SKM-1 treated with dmso at 0.1 percent for 144 hours (cell line): ENCODE data around the gene PGF.
"Not testable (repeated sequence)": the region's sequence is repeated elsewhere in the genome, so short reads cannot be mapped to it uniquely, and the experiment has no call there.

ENCODE experiments used
- DNase-seq: peaks from one replicate; lab custom pipeline; 2025; ENCODE audit not compliant: unreplicated experiment; lab: John Stamatoyannopoulos, UW

The PGF gene

GRCh38 chr14:74955229-74956026, at the start of gene PGF:
Gene PGF, minus strand, starts transcription at chr14:74955597. Its CDS starts 355 bp downstream, at chr14:74955242.
- no peak for DNase-seq

- DNase-seq, result no peak
These were observed 48.0 kb upstream of the PGF start for GRCh38 chr14:75003250-75004027.

GRCh38 chr14:75002392-75003249, 47.2 kb upstream of the PGF start, which contains the start of gene EIF2B2:
Gene EIF2B2, plus strand, starts transcription at chr14:75002921. Its CDS starts 70 bp downstream, at chr14:75002991.
- peak; percentile 76 for DNase-seq

- DNase-seq, result no peak
These were observed 46.5 kb upstream of the PGF start for GRCh38 chr14:75001899-75002298.

GRCh38 chr14:75001261-75001660, 45.9 kb upstream of the PGF start:
- DNase-seq, result no peak

- DNase-seq, result not testable (repeated sequence)
These were observed 40.4 kb upstream of the PGF start for GRCh38 chr14:74995781-74996180.

- DNase-seq, result not testable (repeated sequence)
These were observed 38.8 kb upstream of the PGF start for GRCh38 chr14:74994182-74994581.

- no peak for DNase-seq
These were observed 33.6 kb upstream of the PGF start for GRCh38 chr14:74988993-74989392.

- DNase-seq, result no peak
These were observed 32.7 kb upstream of the PGF start for GRCh38 chr14:74988131-74988530.

- DNase-seq, result no peak
These were observed 30.4 kb upstream of the PGF start for GRCh38 chr14:74985806-74986205.

GRCh38 chr14:74985028-74985310, 29.6 kb upstream of the PGF start:
- DNase-seq, result no peak

GRCh38 chr14:74984236-74985027, 29.0 kb upstream of the PGF start:
- no peak for DNase-seq

- no peak for DNase-seq
These were observed 27.9 kb upstream of the PGF start for GRCh38 chr14:74983343-74983742.

GRCh38 chr14:74982661-74983060, 27.3 kb upstream of the PGF start:
- no peak for DNase-seq

GRCh38 chr14:74981833-74982232, 26.4 kb upstream of the PGF start:
- no peak for DNase-seq

- DNase-seq, result no peak
These were observed 26.0 kb upstream of the PGF start for GRCh38 chr14:74981462-74981782.

GRCh38 chr14:74980731-74981461, 25.5 kb upstream of the PGF start:
- DNase-seq, result no peak

- no peak for DNase-seq
These were observed 25.0 kb upstream of the PGF start for GRCh38 chr14:74980398-74980730.

GRCh38 chr14:74979442-74980397, 24.3 kb upstream of the PGF start:
- DNase-seq, result no peak
